Cardiac fibroblast (primary cell): Measurements from ENCODE around the gene NOTCH2.

Source experiments
- DNase-seq, 2 donors: peaks; one replicate each; pipeline versions ENCODE4 v3.0.0 to v3.0.0-alpha.2; 2010; ENCODE audit warnings: low read depth in 2 of 2
- H3K4me3 ChIP-seq, 2 donors: replicated peaks in 1 of 2; 1 replicate in 1 of 2; 2 replicates in 1 of 2; pipeline ENCODE4 v1.5.1; 2011; ENCODE audit warnings: low read depth in 2 of 2, low read length in 2 of 2, mild to moderate bottlenecking in 2 of 2, moderate library complexity in 1 of 2
- TF ChIP-seq, protein P1 (sequence below): IDR thresholded peaks from one replicate; pipeline ENCODE4 v1.5.1; 2011; ENCODE audit warnings: low read depth, mild to moderate bottlenecking, low read length, inconsistent platforms

NOTCH2 gene

DNA sequence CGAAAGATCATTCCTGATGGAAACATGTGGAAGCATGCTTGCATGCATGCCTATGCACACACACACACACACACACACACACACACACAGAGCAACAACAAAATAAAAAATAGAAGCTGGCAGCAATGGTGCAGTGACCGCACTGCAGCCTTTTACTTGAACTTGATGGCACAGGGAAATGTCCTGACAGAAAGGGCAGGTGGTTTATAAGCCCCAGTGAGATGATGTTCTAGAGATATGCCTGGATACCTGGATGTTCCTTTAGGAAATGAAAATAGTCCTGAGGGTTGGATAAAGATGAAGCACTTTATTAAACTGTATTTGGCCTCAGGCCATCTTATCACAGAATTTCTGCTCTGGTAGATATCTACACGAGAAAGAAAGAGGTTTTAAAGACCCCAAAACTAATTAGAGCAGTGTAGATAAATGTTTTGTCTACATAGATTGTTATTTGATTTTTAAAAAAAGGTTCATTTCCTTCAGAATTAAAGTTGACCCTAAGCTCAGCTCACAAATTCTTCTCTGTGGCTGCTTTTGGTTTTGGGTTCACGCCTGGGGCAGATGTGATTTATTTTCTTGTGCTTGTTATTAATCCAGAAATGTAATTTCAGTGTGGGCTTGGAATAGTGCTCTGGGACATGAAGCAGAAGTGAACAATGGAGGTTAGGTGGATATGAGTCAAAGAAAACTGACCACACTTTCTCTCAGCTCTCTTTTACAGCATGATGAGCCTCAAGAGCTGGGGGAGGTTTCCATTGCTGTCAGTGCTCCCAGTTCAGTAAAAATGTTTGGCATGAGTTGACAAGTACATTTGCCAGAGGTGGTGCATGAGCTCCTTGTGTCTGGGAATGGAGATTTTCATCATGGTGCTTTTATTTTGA, 196.1 kb downstream of the NOTCH2 start:
- H3K4me3 ChIP-seq = no peak overlapping the region
- TF ChIP-seq, protein P1, sequence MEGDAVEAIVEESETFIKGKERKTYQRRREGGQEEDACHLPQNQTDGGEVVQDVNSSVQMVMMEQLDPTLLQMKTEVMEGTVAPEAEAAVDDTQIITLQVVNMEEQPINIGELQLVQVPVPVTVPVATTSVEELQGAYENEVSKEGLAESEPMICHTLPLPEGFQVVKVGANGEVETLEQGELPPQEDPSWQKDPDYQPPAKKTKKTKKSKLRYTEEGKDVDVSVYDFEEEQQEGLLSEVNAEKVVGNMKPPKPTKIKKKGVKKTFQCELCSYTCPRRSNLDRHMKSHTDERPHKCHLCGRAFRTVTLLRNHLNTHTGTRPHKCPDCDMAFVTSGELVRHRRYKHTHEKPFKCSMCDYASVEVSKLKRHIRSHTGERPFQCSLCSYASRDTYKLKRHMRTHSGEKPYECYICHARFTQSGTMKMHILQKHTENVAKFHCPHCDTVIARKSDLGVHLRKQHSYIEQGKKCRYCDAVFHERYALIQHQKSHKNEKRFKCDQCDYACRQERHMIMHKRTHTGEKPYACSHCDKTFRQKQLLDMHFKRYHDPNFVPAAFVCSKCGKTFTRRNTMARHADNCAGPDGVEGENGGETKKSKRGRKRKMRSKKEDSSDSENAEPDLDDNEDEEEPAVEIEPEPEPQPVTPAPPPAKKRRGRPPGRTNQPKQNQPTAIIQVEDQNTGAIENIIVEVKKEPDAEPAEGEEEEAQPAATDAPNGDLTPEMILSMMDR = no peak
- DNase-seq = peak; percentile 85 to 86

DNA sequence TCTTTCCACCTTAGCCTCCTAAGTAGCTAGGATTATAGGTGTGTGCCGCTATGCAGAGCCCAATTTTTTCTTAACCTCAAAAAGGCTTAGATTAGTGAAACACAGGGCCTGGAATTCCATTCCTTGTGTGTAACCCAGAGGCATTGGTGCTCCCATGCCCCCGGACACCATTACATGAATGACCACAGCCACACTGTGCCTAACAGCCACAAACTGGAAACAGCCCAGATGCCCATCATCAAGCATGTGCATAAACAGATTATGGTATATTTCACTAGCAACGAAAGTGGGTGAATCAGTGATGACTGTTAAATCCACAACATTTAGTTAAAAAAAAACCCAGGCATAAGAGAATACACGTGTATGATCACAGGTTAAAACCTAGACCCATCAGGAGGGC, 197.6 kb downstream of the NOTCH2 start:
- TF ChIP-seq, protein P1 = no peak
- DNase-seq = no peak

DNA sequence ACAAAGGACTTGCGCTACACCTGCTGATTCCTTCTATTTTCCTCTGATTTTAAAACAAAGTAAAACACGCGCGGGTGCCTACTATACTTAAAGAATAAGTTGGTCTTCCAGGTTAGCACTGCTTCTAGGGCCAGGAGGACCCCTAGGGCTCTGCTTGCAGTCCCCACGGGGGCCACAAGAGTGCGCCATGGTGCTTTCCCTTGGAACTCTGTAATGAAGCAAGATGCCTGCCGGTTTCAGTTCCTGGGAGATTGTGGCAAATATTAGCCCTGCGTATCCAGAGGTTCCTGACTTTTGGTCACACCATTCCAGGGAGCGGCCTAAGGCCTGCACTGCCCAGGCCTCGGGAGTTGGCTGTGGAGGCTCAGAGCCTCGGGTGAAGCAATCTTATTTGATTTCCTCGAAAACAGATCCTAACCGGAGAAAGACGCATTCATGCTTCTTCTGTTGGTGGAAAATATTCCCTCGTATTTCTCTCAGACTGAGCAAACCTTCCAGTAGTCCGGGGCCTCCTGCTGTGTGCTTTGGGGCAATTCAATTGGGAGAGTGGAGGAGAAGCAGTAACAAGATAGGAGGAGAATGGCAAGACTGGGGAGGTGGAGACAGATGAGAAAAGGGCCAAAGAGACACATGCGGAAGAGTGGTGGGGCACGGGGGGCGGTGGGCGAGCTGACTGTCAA, 198.4 kb downstream of the NOTCH2 start:
- DNase-seq = peak; percentile 85 to 89
- H3K4me3 ChIP-seq = peak overlapping the region in 1 of 2 donors; percentile 24
- TF ChIP-seq, protein P1 = peak; percentile 99

More for the DNA sequence above, 197.6 kb downstream of the NOTCH2 start:
- no peak overlapping the region for H3K4me3 ChIP-seq

DNA sequence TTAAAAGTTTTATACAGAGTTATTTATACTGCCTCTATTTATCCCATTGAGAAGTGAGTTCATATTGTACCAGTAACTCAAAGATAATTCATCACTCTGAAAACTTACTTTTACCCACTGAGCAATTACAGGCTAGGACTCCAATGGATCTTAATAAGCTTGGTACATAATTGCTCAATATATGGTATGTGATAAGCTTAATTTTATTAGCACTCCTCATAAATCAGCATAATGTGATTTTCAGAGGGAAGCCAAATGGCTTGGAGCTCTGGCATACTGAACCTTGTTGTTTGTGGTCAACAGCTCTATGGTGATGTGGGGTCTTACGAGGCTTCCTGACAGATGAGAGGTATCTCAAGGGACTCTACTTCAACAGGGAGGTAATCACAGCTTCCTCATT, 199.5 kb downstream of the NOTCH2 start:
- TF ChIP-seq, protein P1 = no peak
- DNase-seq = no peak
- H3K4me3 ChIP-seq = no peak overlapping the region

DNA sequence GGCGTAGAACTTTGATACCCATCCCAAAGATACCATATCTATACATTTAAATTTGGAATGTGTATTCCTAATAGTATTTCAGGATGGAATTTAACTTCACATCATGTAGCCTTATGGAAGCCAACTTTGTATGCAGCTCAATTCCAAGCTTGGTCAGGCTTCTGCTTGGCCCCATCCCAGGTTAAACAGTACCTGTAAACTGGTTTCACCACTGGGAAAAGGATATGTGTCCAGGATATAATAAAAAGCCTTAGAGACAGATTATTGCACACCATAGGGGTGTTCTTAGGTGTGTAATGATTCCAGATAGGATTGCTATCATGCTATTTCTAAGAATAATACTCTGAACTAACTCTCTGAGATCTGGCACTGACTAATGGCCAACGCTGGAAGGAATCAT, 201.3 kb downstream of the NOTCH2 start:
- TF ChIP-seq, protein P1 = no peak
- H3K4me3 ChIP-seq = no peak overlapping the region

DNA sequence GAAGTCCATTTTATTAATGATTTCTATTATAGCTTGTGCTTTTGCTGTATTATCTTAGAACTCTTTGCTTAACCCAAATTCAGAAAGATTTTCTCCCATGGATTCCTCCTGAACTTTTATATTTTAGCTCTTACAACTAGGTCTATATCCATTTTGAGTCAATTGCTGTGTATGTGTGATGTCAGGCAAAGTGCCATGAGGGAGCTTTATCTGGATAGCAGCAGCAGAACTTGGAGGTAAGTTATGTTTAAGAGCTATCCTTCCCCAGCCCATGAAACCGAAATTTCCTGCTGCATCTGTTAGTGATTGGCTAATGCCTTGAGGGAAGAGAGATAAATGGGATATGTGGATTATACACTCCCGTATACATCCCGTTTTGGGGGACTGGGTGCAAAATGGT, 203.0 kb downstream of the NOTCH2 start:
- no peak for DNase-seq
- TF ChIP-seq, protein P1 = no peak
- H3K4me3 ChIP-seq = no peak overlapping the region

More for the DNA sequence above, 201.3 kb downstream of the NOTCH2 start:
- no peak for DNase-seq
